HG02884 (cell line): ENCODE measurements around the gene TBL2.
"Not testable (repeated sequence)": the region's sequence is repeated elsewhere in the genome, so short reads cannot be mapped to it uniquely, and the experiment has no call there.

Source experiments
- ATAC-seq: cut with Tn5 transposase; IDR thresholded peaks from one replicate; pipeline ENCODE4 v1.9.1; 2021; ENCODE audit warnings: mild to moderate bottlenecking, moderate library complexity; ENCODE audit not compliant: unreplicated experiment

The TBL2 gene

DNA sequence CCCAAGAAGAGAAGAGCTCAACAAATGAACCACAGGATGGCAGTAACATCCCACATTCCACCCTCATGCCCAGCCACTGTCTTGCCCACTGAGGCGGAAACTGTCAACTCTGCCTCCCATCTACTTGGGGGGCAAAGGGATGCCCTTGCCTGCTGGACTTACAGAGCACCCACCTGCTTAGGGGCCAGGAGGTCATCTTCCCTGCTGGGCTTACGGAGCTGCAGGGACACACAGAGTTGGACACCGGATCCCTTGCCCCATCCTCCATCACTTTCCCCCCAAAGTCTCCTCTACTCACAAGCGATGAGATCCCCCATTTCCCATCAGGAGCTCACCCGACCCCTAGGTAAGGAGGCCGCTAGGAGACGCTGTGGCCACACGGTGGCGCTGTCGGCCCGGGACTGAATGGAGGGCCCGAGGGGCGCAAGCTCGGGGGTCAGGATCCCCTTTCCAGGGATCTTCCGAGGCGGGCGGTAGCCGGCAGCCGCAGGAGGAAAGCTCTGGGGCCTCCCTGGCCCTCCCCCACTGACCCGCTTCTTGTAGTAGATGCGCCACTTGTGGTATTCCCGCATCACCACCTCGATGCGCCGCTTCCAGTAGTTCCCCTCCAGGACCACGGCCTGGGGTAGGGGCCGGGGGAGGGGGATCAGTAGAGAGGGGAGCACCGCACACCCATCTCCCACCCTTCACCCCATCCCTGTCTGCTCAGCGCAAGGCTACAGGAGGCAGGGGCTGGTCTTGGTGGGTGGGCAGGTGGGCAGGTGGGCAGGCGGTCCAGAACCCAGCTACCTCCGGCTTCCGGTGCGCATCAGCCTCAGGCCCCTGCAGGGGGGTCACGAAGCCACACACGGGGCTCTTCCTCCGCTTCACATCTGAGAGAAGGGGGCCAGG lies 28.7 kb upstream of the TBL2 start:
- ATAC-seq: no peak

DNA sequence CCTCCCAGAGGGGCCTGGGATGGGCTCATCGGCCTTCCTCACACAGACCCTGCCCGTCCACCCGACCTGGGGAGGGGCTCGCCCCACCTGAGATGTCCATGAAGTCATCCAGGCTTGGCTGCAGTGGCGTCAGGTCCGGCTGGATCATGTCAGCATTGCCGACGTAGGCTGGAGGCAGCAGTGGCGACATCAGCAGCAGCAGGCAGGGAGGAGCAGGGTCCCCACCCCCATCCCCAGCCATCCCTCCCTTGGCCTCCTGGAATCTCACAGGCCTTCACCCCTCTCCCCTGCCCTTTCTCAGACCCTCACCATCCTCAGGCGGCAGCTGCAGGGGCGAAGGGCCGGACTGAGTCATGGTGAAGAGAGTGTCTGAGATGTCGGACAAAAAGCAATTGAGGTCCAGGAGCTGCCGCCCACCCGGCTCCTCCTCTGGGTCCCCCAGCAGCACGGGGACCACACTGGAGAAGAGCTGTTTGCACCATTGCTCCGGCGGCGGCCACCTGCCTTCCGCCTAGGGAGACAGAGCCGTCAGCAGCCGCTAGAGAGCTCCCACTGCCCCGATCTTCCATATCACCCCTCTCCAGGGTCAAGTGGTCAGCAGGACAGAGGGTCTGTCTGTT lies 27.3 kb upstream of the TBL2 start:
- no peak for ATAC-seq

DNA sequence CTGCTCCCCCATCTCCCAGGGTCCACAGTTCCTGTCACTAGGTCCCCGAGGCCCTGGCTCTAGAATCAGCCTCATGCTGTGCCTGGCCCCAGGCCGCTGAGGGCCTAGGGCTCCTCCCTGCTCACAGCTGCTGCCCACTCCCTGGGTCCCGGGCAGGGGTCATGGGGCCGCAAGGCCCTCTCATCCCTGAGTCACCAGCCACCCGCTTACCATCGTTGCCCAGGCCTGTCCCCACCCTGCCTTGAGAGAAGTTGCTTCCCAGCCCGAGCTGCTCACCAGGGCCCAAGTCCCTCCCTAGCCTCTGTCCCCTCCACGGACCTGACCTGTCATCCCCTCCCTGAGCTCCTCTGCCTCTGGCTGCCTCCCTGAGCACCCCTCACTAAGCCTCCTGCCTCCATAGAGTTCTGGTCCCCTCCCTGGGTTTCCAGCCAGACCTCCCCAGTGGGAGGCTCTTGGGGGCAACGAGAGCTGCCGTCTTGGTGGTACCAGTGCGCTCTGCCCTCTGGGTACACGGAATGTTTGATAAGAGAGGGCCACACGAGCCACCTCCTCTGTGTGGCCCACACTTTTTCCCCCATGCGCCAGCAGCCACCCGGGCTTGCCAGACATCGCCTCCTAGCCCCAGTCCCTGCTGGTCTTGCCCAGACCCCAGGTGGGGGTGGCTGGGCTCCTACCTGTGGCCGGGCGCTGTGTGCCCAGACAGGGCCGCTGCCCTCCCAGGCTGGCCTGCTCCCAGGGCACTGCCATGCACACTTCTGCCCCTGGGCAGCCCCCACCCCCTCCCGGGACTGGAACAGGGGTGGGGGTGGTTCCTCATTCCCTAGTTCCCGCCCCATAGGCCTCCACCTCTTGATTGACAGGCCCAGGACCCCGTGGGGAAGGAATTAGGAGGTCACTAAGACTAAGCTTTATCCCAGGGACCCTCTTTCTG lies 24.6 kb upstream of the TBL2 start:
- ATAC-seq: no peak

DNA sequence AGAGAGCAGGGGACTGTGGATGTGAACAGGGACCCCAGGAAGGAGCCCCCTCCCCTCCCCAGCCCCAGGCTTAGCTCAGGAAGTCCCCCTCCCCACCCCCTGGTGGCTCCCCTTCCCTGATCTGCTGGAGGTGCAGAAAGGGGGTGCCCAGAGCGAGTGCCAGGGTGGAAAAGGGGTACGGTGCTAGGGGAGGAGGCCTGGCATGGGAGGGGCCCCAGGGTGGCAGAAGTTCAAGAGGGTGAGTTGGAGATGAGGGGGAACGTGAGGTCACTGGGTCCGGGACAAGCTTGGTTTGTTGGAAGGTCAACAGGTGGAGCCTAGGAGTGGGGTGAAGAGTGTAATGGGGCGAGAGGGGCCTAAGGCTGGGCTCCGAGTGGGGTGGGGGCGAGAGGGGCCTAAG lies 21.5 kb upstream of the TBL2 start:
- no peak for ATAC-seq

DNA sequence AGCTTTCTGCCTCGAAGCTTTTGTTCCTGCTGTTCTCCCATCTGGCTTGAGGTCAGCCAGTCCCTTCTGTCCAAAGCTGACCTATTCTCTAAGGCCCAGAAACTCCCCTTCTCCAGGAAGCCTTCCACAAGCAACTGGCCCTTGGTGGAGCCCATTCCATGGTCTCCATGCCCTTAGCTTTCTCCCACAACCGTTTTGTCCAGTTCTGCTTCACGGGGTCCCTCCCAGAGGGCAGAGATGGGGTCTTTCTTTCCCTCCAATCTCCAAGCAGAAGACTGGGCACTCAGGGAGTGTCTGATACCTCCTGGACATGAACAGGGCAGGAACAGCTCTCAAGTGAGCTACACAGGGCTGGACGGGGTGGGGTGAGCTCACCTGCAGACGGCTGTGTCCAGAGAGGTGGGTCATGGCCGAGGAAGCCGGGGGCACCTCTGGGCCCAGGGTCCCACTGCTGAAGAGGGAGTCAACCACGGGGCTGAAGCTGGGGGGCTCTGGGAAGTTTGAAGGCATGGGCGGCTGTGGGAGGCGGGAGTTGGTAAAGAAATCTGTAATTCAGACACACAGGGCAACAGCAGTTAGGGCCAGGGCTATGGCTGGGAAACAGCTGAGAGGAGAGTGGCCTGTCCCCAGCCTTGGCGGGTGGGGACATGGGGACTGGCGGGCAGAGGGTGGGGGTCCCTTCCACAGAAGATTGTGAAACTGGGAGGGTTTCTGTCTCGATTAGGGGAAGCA lies 20.9 kb upstream of the TBL2 start:
- ATAC-seq: no peak

DNA sequence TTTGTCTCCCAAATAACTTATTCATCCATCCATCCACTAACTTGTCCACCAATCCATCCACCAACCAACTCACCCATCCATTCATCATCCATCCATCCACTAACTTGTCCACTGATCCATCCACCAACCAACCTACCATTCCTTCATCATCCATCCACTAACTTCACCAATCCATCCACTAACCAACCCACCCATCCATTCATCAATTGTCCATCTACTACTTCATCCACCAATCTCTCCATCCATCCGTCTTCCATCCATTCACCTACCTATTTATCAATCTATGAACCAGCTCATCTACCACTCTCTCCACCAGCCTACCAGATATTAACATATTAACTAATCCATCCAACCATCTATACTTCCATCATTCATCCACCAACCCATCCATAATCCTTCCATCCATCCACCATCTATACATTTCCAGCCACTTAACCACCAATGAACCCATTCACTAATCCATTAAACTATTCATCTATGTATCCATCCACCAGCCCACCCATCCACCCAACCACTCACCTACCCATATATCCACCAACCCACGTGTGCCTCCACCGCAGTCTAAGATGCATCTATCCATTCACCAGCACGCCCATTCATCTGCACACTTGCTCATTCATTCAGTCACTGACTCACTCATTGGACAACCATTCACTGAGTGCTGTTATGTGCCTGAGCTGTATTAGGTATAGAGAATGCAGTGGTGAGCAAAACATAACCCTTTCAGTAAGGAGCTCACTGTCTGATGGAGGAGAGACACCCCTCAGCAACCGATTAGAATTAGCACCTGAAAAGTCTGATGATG lies 19.8 kb upstream of the TBL2 start:
- ATAC-seq: no peak

DNA sequence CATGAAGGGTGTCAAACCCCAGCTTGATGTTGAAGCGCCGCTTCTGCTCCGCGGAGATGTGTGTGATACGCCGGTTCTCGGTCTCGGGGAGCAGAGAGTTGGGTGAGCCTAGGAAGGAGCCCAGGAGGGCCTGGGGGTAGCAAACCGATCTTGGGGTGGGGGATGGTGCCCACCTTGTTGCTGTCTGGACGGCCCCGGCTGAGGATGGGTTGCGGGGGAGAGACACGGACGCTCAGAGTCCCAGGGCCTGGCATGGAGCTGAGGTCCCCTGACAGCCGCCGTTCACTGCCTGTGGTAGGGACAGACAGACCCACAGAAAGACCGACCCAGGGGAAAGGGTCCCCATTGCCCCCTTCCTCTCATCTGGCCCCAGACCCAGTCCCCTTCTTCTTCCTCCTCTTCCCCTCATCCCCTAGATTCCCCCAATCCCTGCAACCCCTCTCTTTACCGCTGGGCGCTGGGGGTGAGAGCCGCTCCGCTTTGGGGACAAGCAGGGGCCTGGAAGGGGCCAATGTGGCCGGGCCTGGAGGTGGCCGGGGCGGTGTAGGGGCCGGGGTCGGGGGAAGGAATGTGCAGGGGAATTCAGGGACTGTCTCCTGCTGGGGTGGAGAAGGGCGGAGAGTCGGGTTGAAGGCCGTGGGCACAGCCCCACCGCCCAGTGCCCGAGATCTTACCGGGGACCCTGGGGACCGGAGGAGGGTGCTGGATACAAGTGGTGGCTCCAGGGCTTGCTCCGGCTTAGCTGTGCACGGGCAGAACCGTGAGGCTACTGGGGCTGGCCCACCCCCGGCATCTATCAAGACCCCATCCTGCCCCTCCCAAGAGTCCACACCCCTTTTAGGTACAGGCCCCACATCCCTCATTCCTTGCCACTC lies 18.0 kb upstream of the TBL2 start:
- ATAC-seq: no peak

DNA sequence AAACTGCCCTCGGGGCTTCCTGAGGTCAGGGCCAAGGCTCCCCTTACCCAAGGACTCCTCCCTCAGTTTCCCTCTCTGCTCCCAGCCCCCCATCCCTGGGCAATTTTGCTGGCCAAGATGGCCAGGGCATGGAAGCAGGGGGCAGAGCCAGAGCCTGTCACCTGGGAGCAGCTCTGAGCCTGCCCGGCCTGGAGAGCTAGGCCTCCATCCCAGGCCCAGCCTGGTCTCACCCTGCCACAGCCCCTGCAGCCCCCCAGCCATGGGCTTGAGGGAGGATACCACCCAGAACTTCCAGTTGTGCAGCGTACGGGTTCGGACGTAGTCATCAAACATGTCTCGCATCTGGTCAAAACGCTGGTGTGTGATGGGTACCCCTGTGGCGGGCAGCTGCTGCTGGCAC lies 17.0 kb upstream of the TBL2 start:
- ATAC-seq: no peak

DNA sequence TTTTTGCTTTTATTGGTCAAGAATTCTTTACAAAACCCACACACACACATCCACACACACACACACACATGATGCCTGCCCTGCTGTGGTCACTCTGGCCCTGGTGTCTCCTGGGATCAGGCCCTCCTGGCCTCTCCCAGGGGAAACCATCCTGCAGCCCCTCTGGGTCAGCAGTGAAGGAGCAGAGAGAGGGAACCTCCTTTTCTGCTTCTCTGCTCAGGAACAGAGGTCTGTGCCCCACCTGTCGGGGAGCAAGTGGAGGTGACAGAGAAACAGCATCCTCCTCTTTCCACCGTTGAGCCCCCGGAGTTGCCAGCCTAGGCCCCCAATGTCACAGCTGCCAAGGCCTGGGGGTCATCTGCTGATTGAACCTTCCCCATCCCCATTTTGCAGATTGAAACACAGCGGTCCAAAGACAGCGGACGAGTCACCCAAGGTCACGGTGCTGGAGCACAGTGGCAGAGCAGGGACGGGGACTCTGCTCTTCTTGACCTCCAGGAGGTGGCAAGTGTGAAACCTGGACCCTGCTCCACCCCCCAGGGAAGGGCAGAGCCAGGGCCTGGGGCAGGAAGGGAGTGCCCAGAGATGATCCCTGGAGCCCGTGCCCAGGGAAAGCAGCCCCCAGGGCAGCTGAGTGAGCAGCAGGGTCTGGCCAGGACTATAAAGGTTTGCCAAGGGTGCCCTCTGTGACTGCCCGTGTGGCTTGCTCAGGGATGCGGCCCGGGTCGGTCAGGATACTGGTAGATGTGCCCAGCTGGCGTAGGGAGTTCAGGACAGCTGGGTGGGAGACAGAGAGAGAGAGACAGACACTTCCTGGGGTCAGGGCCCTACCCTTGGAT lies 15.0 kb upstream of the TBL2 start:
- ATAC-seq: no peak

DNA sequence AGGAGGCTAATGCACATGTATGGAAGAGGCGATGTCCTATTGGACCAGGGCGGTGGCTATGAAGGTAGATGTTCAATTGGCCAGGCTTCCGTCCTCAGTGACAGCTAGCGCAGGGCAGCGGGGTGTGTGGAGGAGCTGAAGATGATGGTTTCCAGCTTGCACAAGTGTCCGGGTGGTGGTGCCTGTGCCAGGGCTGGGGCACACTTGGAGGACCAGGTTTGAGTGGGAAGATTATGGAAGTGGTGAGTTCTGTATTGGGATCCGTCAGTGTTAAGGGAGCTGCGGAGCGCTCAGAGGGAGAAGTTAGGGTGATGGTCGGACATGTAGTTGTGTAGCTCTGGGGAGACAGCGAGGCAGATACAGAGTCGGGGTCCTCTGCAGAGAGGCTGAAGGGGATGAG lies 8.5 kb upstream of the TBL2 start:
- no peak for ATAC-seq

DNA sequence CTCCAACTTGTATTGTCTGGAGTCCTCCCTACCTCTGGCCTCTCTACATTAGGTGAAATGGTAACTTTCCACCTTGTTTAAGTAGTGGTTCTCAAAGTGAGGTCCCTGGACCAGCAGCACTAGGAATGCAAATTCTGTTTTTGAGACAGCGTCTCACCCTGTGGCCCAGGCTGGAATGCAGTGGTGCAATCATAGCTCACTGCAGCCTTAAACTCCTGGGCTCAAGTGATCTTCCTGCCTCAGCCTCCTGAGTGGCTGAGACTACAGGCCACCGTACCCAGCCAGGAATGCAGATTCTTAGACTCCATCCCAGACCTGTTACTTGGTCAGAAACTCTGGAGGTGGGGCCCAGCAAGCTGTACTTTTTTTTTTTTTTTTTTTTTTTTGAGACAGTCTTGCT lies 6.8 kb upstream of the TBL2 start:
- no peak for ATAC-seq

DNA sequence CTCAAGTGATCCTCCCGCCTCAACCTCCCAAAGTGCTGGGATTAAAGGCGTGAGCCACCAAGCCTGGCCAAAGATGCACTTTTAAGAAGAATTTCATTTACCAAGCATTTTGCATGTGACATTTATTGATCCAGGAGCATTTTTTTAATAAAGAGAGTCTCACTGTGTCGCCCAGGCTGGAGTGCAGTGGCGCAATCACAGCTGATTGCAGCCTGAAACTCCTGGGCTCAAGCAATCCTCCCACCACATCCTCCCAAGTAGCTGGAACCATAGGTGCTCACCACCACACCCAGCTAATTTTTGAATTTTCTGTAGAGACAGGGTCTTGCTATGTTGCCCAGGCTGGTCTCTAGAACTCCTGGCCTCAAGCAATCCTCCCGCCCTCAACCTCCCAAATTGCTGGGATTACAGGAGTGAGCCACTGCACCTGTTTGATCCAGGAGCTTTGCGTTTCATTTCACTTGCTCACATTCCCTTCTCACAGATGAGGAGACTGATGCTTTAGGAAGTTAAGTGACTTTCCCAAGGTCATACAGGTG lies 4.4 kb upstream of the TBL2 start:
- no peak for ATAC-seq

DNA sequence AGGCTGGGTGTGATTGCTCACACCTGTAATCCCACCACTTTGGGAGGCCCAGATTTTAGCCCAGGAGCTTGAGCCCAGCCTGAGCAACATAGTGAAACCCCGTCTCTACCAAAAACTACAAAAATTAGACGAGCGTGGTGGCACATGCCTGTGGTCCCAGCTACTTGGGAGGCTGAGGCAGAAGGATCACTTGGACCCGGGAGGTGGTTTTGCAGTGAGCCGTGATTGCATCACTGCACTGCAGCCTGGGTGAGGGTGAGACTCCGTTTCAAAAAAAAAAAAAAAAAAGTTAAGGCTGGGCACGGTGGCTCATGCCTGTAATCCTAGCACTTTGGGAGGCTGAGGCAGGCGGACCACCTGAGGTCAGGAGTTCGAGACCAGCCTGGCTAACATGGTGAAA lies 2.6 kb upstream of the TBL2 start:
- ATAC-seq: not testable (repeated sequence)

DNA sequence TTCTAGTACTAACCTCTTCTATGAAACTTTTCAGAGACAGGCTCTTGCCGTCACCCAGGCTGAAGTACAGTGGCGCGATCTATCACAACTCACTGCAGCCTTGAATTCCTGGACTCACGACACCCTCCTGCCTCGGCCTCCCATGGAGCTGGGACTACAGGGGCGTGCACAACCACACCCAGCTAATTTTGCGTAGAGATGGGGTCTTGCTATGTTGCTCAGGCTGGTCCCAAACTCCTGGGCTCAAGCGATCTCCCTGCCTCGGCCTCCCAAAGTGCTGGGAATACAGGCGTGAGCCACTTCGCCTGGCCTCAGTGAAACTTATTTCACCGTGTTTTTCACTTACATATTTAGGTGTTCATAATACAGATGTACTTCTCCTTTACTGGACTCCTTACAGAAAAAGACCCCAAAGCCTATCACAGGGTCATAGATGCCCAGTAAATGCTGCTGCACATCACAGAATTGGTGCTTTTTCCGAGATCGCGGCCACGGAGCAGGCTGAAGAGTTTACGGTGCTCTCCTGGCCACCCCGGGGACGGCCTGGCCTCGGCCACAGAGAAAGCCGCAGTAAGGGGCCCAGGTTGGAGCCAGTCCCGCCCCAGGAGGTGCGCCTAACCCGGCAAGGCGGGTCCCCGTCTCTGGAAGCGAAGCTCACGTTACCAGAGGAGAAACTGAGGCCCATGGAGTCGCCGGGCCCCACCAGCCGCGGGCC lies 595 bp downstream of the TBL2 start:
- ATAC-seq: no peak

DNA sequence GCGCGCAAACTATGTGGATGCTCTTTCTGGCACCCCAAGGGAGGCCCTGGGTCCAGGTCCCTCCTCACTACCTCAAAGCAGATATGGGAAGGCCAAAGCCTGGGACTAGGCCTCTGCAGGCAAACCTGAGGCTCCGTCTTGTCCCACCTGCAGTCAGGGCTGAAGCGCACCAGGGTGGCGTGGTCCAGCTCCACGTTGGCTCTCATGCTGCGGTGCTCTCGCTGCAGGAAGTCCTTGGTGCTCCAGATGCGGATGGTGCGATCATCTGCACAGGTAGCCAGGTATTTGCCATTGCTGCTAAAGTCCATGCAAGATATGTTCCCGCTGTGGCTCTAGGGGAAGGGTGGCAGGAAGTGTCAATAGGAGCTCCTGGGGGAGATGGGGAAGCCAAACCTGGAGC lies 4.6 kb downstream of the TBL2 start:
- ATAC-seq: no peak

DNA sequence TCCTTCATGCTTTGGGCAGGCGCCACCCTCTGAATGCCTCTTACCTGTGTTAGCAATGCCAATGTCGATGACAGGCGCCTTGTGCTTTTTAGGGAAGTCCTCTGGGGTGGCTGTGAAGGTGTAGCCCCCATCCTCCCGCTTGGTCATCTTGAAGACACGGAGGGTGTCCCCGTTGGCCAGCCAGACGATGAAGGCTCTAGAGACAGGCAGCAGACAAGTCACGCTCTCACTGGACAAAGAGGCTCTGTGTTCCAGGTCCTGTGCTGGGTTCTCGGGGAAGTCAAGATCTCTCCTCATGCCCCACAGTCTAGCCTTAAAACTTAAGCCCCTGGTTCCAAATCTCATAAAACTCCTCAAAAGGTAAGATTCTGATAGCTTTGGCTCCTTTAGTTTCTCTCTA lies 5.1 kb downstream of the TBL2 start:
- no peak for ATAC-seq

DNA sequence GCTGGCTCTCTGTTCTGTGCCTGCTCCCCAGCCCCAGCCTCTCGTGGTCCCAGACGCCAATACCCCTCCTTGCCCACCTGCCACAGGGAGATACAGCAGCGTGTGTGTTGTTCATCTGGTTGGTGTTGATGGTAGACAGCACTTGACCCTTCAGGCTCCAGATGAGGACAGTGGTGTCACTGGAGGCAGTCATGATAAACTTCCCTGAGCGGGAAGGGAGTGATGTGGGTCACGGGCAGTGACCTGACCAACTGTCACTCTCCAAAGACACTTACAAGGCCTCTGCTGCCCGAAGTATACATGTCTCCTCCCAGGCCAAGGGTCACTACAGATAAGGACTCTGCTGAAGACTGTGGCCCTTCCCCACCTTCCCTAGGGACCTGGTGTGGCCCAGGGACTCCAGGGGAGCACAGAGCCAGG lies 5.6 kb downstream of the TBL2 start:
- no peak for ATAC-seq
